GM21619 (cell line): ENCODE data around the gene PPP2R5C.

ENCODE experiments used
- ATAC-seq: cut with Tn5 transposase; IDR thresholded peaks from one replicate; pipeline ENCODE4 v1.9.1; 2021; ENCODE audit not compliant: unreplicated experiment

The PPP2R5C gene

GRCh38 chr14:101838476-101838875 is 77.0 kb downstream of the PPP2R5C start:
- ATAC-seq = no peak

- ATAC-seq = peak; percentile 64
Measured at GRCh38 chr14:101839236-101839635, 77.7 kb downstream of the PPP2R5C start.

GRCh38 chr14:101839661-101840060 is 78.2 kb downstream of the PPP2R5C start:
- no peak for ATAC-seq

- no peak for ATAC-seq
Measured at GRCh38 chr14:101840649-101841369, 79.3 kb downstream of the PPP2R5C start.

GRCh38 chr14:101843038-101843437 is 81.5 kb downstream of the PPP2R5C start:
- no peak for ATAC-seq

- peak; percentile 55 for ATAC-seq
Measured at GRCh38 chr14:101843665-101844064, 82.2 kb downstream of the PPP2R5C start.

GRCh38 chr14:101844219-101844618 is 82.7 kb downstream of the PPP2R5C start:
- ATAC-seq = no peak

- no peak for ATAC-seq
Measured at GRCh38 chr14:101844751-101845150, 83.2 kb downstream of the PPP2R5C start.

GRCh38 chr14:101845496-101845895 is 84.0 kb downstream of the PPP2R5C start:
- ATAC-seq = no peak

GRCh38 chr14:101845896-101846295 is 84.4 kb downstream of the PPP2R5C start:
- ATAC-seq = no peak

GRCh38 chr14:101849125-101849524 is 87.6 kb downstream of the PPP2R5C start:
- peak; percentile 87 for ATAC-seq

GRCh38 chr14:101849640-101850039 is 88.1 kb downstream of the PPP2R5C start:
- no peak for ATAC-seq

- ATAC-seq = no peak
Measured at GRCh38 chr14:101851183-101851582, 89.7 kb downstream of the PPP2R5C start.

- ATAC-seq = no peak
Measured at GRCh38 chr14:101851736-101852405, 90.4 kb downstream of the PPP2R5C start.

- ATAC-seq = no peak
Measured at GRCh38 chr14:101852785-101853184, 91.3 kb downstream of the PPP2R5C start.

GRCh38 chr14:101853455-101854018 is 92.0 kb downstream of the PPP2R5C start:
- ATAC-seq = no peak

- no peak for ATAC-seq
Measured at GRCh38 chr14:101854366-101854765, 92.9 kb downstream of the PPP2R5C start.

GRCh38 chr14:101855958-101856357 is 94.4 kb downstream of the PPP2R5C start:
- no peak for ATAC-seq

- ATAC-seq = no peak
Measured at GRCh38 chr14:101856536-101856935, 95.0 kb downstream of the PPP2R5C start.

GRCh38 chr14:101857226-101857625 is 95.7 kb downstream of the PPP2R5C start:
- no peak for ATAC-seq

- ATAC-seq = no peak
Measured at GRCh38 chr14:101858791-101859537, 97.5 kb downstream of the PPP2R5C start.

- ATAC-seq = no peak
Measured at GRCh38 chr14:101859538-101859902, 98.0 kb downstream of the PPP2R5C start.
